Stimulated activated CD8-positive, alpha-beta memory T cell treated with anti-CD3 and anti-CD28 coated beads, Interleukin-12 subunit alpha, Interleukin-12 subunit beta, amount 100 ng/mL, for 4 hours (primary cell): ENCODE data around the gene CDA.
"Not testable (repeated sequence)": the region's sequence is repeated elsewhere in the genome, so short reads cannot be mapped to it uniquely, and the experiment has no call there.

ENCODE experiments used
- DNase-seq: peaks from one replicate; pipeline ENCODE4 v3.0.0-alpha.2; 2020; ENCODE audit warnings: low read depth

Gene CDA

GRCh38 chr1:20586953-20587660, 1.8 kb upstream of the CDA start:
- no peak for DNase-seq

- no peak for DNase-seq
Measured at GRCh38 chr1:20587661-20588053, 1.2 kb upstream of the CDA start.

- no peak for DNase-seq
Measured at GRCh38 chr1:20589331-20590278, 708 bp downstream of the CDA start.

- DNase-seq: no peak
Measured at GRCh38 chr1:20590306-20590777, 1.4 kb downstream of the CDA start.

GRCh38 chr1:20593756-20594155, 4.9 kb downstream of the CDA start:
- DNase-seq: no peak

- DNase-seq: no peak
Measured at GRCh38 chr1:20594746-20595145, 5.8 kb downstream of the CDA start.

- DNase-seq: no peak
Measured at GRCh38 chr1:20596106-20596505, 7.2 kb downstream of the CDA start.

GRCh38 chr1:20597650-20598049, 8.8 kb downstream of the CDA start:
- DNase-seq: no peak

- no peak for DNase-seq
Measured at GRCh38 chr1:20600156-20600555, 11.3 kb downstream of the CDA start.

- no peak for DNase-seq
Measured at GRCh38 chr1:20601129-20601825, 12.4 kb downstream of the CDA start.

GRCh38 chr1:20602851-20603450, 14.1 kb downstream of the CDA start:
- DNase-seq: no peak

GRCh38 chr1:20603504-20604464, 14.9 kb downstream of the CDA start:
- DNase-seq: no peak

- no peak for DNase-seq
Measured at GRCh38 chr1:20604678-20605077, 15.8 kb downstream of the CDA start.

- DNase-seq: not testable (repeated sequence)
Measured at GRCh38 chr1:20606801-20607570, 18.1 kb downstream of the CDA start.

- DNase-seq: no peak
Measured at GRCh38 chr1:20609541-20609940, 20.6 kb downstream of the CDA start.

GRCh38 chr1:20610970-20611369, 22.1 kb downstream of the CDA start:
- no peak for DNase-seq

GRCh38 chr1:20611652-20612051, 22.8 kb downstream of the CDA start:
- DNase-seq: no peak

- no peak for DNase-seq
Measured at GRCh38 chr1:20612221-20612746, 23.4 kb downstream of the CDA start.

- DNase-seq: no peak
Measured at GRCh38 chr1:20614131-20614579, 25.3 kb downstream of the CDA start.
